Measurements from ENCODE around the gene FHOD3. TPM values are rescaled to one million over a fixed set of nuclear protein-coding genes. Genes with fewer than 3 reads are reported as not detected.

FHOD3 gene
- total and polyA plus RNA-seq, 2 experiments from 2014 or later = 2.7 to 8.7 TPM

GRCh38 chr18:36321658-36322407 is 24.3 kb downstream of the FHOD3 start:
- Mint-ChIP-seq H3K4me1 (peaks cover 2% of the 10 kb centered on the region; the same call in 2 of the 3 replicates), H3K4me3 (no peak overlapping the region), H3K27ac (no peak overlapping the region), H3K9me3 (peaks cover 19% of the 10 kb centered on the region), H3K27me3 (ENCODE audit: insufficient read depth, low read depth, poor library complexity) (no peaks in the 10 kb centered on the region), H3K36me3 (ENCODE audit: low read depth) (peaks cover 10% of the 10 kb centered on the region; the same call in 1 of the 3 replicates)
- H3K9me2 ChIP-seq (ENCODE audit: insufficient read depth) = 0 out of 2 replicates have a peak, but pooled peaks cover 3% of the 10 kb centered on the region
- no peaks in the 10 kb centered on the region for H4K20me1 ChIP-seq (replicated peaks; ENCODE audit: insufficient read depth)
- ATAC-seq (no peak), DNase-seq (ENCODE audit: low spot score) (no peak)
- H3F3A ChIP-seq (replicated peaks; ENCODE audit: low read depth) = no peaks in the 10 kb centered on the region
- no peak overlapping the region for H2AFZ ChIP-seq
- TF ChIP-seq NANOG (IDR thresholded peaks at IDR 0.05; ENCODE audit: borderline replicate concordance) (no peak), REST (IDR thresholded peaks at IDR 0.05; ENCODE audit: unreplicated experiment) (no peak), JUNB (IDR thresholded peaks at IDR 0.05; ENCODE audit: unreplicated experiment) (no peak), ZNF331 (CRISPR knock-in tag; IDR thresholded peaks at IDR 0.05; ENCODE audit: low read depth) (no peak), STAT1 (IDR thresholded peaks at IDR 0.05; ENCODE audit: unreplicated experiment) (no peak), POLR2AphosphoS5 (IDR thresholded peaks at IDR 0.05; ENCODE audit: low read depth) (no peak), CREB1 (CRISPR knock-in tag; IDR thresholded peaks at IDR 0.05; ENCODE audit: low read depth) (no peak), EZH2 (IDR thresholded peaks at IDR 0.05; ENCODE audit: low read depth, unreplicated experiment) (no peak)
- TF ChIP-seq, protein P1, sequence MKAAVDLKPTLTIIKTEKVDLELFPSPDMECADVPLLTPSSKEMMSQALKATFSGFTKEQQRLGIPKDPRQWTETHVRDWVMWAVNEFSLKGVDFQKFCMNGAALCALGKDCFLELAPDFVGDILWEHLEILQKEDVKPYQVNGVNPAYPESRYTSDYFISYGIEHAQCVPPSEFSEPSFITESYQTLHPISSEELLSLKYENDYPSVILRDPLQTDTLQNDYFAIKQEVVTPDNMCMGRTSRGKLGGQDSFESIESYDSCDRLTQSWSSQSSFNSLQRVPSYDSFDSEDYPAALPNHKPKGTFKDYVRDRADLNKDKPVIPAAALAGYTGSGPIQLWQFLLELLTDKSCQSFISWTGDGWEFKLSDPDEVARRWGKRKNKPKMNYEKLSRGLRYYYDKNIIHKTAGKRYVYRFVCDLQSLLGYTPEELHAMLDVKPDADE (IDR thresholded peaks at IDR 0.05) = no peak
- TF ChIP-seq, protein P2, sequence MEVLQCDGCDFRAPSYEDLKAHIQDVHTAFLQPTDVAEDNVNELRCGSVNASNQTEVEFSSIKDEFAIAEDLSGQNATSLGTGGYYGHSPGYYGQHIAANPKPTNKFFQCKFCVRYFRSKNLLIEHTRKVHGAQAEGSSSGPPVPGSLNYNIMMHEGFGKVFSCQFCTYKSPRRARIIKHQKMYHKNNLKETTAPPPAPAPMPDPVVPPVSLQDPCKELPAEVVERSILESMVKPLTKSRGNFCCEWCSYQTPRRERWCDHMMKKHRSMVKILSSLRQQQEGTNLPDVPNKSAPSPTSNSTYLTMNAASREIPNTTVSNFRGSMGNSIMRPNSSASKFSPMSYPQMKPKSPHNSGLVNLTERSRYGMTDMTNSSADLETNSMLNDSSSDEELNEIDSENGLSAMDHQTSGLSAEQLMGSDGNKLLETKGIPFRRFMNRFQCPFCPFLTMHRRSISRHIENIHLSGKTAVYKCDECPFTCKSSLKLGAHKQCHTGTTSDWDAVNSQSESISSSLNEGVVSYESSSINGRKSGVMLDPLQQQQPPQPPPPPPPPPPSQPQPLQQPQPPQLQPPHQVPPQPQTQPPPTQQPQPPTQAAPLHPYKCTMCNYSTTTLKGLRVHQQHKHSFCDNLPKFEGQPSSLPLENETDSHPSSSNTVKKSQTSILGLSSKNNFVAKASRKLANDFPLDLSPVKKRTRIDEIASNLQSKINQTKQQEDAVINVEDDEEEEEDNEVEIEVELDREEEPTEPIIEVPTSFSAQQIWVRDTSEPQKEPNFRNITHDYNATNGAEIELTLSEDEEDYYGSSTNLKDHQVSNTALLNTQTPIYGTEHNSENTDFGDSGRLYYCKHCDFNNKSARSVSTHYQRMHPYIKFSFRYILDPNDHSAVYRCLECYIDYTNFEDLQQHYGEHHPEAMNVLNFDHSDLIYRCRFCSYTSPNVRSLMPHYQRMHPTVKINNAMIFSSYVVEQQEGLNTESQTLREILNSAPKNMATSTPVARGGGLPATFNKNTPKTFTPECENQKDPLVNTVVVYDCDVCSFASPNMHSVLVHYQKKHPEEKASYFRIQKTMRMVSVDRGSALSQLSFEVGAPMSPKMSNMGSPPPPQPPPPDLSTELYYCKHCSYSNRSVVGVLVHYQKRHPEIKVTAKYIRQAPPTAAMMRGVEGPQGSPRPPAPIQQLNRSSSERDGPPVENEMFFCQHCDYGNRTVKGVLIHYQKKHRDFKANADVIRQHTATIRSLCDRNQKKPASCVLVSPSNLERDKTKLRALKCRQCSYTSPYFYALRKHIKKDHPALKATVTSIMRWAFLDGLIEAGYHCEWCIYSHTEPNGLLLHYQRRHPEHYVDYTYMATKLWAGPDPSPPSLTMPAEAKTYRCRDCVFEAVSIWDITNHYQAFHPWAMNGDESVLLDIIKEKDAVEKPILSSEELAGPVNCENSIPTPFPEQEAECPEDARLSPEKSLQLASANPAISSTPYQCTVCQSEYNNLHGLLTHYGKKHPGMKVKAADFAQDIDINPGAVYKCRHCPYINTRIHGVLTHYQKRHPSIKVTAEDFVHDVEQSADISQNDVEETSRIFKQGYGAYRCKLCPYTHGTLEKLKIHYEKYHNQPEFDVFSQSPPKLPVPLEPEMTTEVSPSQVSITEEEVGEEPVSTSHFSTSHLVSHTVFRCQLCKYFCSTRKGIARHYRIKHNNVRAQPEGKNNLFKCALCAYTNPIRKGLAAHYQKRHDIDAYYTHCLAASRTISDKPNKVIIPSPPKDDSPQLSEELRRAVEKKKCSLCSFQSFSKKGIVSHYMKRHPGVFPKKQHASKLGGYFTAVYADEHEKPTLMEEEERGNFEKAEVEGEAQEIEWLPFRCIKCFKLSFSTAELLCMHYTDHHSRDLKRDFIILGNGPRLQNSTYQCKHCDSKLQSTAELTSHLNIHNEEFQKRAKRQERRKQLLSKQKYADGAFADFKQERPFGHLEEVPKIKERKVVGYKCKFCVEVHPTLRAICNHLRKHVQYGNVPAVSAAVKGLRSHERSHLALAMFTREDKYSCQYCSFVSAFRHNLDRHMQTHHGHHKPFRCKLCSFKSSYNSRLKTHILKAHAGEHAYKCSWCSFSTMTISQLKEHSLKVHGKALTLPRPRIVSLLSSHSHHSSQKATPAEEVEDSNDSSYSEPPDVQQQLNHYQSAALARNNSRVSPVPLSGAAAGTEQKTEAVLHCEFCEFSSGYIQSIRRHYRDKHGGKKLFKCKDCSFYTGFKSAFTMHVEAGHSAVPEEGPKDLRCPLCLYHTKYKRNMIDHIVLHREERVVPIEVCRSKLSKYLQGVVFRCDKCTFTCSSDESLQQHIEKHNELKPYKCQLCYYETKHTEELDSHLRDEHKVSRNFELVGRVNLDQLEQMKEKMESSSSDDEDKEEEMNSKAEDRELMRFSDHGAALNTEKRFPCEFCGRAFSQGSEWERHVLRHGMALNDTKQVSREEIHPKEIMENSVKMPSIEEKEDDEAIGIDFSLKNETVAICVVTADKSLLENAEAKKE (CRISPR knock-in tag; IDR thresholded peaks at IDR 0.05) = no peak
- TF ChIP-seq, protein P3, sequence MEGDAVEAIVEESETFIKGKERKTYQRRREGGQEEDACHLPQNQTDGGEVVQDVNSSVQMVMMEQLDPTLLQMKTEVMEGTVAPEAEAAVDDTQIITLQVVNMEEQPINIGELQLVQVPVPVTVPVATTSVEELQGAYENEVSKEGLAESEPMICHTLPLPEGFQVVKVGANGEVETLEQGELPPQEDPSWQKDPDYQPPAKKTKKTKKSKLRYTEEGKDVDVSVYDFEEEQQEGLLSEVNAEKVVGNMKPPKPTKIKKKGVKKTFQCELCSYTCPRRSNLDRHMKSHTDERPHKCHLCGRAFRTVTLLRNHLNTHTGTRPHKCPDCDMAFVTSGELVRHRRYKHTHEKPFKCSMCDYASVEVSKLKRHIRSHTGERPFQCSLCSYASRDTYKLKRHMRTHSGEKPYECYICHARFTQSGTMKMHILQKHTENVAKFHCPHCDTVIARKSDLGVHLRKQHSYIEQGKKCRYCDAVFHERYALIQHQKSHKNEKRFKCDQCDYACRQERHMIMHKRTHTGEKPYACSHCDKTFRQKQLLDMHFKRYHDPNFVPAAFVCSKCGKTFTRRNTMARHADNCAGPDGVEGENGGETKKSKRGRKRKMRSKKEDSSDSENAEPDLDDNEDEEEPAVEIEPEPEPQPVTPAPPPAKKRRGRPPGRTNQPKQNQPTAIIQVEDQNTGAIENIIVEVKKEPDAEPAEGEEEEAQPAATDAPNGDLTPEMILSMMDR (conservative IDR thresholded peaks at IDR 0.05; ENCODE audit: low read depth in 2 of 2) = no peak
- no peak overlapping the region for H3K27ac ChIP-seq (ENCODE audit: low read depth)
- no peaks in the 10 kb centered on the region for H3K4me1 ChIP-seq (ENCODE audit: insufficient read depth)
- no peaks in the 10 kb centered on the region for H3K36me3 ChIP-seq (ENCODE audit: insufficient read depth)
- no peaks in the 10 kb centered on the region for H3K27me3 ChIP-seq (ENCODE audit: insufficient read depth)
- no peak overlapping the region for H3K4me2 ChIP-seq
- H3K79me2 ChIP-seq (replicated peaks; ENCODE audit: insufficient read depth) = 0 out of 2 replicates have a peak, but pooled peaks cover 5% of the 10 kb centered on the region
- no peak overlapping the region for H3K4me3 ChIP-seq
